ENCODE results near the gene VSTM4.

The VSTM4 gene

GRCh38 chr10:49116509-49117375 lies 1.4 kb upstream of the VSTM4 start:
- no peak for DNase-seq

GRCh38 chr10:49115796-49116508 lies 630 bp upstream of the VSTM4 start:
- DNase-seq = no peak

- DNase-seq = no peak
Observed at GRCh38 chr10:49114718-49115014, 656 bp downstream of the VSTM4 start.

GRCh38 chr10:49113741-49114141 lies 1.6 kb downstream of the VSTM4 start:
- no peak for DNase-seq

- no peak for DNase-seq
Observed at GRCh38 chr10:49112851-49113250, 2.5 kb downstream of the VSTM4 start.

GRCh38 chr10:49112098-49112497 lies 3.2 kb downstream of the VSTM4 start:
- no peak for DNase-seq

GRCh38 chr10:49111320-49111698 lies 4.0 kb downstream of the VSTM4 start:
- DNase-seq = no peak

- no peak for DNase-seq
Observed at GRCh38 chr10:49110684-49111319, 4.5 kb downstream of the VSTM4 start.

- DNase-seq = no peak
Observed at GRCh38 chr10:49109669-49110340, 5.5 kb downstream of the VSTM4 start.

GRCh38 chr10:49108656-49109055 lies 6.7 kb downstream of the VSTM4 start:
- no peak for DNase-seq

GRCh38 chr10:49107887-49108267 lies 7.4 kb downstream of the VSTM4 start:
- no peak for DNase-seq

- DNase-seq = no peak
Observed at GRCh38 chr10:49107111-49107886, 8.0 kb downstream of the VSTM4 start.

GRCh38 chr10:49106451-49106850 lies 8.9 kb downstream of the VSTM4 start:
- DNase-seq = no peak

GRCh38 chr10:49105076-49105475 lies 10.2 kb downstream of the VSTM4 start:
- DNase-seq = no peak

GRCh38 chr10:49104323-49104722 lies 11.0 kb downstream of the VSTM4 start:
- no peak for DNase-seq

- DNase-seq = no peak
Observed at GRCh38 chr10:49103761-49104160, 11.6 kb downstream of the VSTM4 start.

- DNase-seq = no peak
Observed at GRCh38 chr10:49099046-49099445, 16.3 kb downstream of the VSTM4 start.

GRCh38 chr10:49096890-49097445 lies 18.4 kb downstream of the VSTM4 start:
- no peak for DNase-seq

- DNase-seq = no peak
Observed at GRCh38 chr10:49094646-49095045, 20.7 kb downstream of the VSTM4 start.

- no peak for DNase-seq
Observed at GRCh38 chr10:49093922-49094321, 21.4 kb downstream of the VSTM4 start.

GRCh38 chr10:49092477-49092876 lies 22.8 kb downstream of the VSTM4 start:
- DNase-seq = no peak

GRCh38 chr10:49091450-49092210 lies 23.7 kb downstream of the VSTM4 start:
- no peak for DNase-seq

Measured in NCI-H1694 treated with DMSO at 0.1 percent for 48 hours (cell line).